ENCODE data around the gene ABCE1.

DNA sequence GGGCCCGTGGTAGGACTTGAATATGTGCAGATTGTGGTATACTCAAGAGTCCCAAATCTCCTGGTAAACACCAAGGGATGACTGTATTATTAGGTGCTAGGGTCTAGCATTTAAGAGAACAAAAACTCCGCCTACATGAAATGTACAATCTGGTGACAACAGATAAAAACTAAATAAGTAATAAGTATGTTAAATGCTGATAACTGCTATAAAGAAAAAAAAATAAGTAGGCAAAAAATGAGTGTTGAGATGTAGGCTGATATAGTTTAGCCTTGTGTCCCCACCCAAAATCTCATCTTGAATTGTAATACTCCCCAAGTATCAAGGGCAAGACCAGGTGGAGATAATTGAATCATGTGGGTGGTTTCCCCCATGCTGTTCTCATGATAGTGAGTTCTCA is 58.9 kb downstream of the ABCE1 start:
- TF ChIP-seq, protein P1, sequence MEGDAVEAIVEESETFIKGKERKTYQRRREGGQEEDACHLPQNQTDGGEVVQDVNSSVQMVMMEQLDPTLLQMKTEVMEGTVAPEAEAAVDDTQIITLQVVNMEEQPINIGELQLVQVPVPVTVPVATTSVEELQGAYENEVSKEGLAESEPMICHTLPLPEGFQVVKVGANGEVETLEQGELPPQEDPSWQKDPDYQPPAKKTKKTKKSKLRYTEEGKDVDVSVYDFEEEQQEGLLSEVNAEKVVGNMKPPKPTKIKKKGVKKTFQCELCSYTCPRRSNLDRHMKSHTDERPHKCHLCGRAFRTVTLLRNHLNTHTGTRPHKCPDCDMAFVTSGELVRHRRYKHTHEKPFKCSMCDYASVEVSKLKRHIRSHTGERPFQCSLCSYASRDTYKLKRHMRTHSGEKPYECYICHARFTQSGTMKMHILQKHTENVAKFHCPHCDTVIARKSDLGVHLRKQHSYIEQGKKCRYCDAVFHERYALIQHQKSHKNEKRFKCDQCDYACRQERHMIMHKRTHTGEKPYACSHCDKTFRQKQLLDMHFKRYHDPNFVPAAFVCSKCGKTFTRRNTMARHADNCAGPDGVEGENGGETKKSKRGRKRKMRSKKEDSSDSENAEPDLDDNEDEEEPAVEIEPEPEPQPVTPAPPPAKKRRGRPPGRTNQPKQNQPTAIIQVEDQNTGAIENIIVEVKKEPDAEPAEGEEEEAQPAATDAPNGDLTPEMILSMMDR (IDR thresholded peaks at IDR 0.05): no peak
- no peak for TF ChIP-seq POLR2A (IDR thresholded peaks at IDR 0.05)

Measured in heart left ventricle (tissue), 13 donors.